NCI-H2029 treated with DMSO at 0.1 percent for 48 hours (cell line): Measurements from ENCODE around the gene RAB31.

Experiments
- DNase-seq: peaks from one replicate; lab custom pipeline; 2025; lab: John Stamatoyannopoulos, UW

The RAB31 gene

GRCh38 chr18:9865764-9866490 is 157.8 kb downstream of the RAB31 start:
- no peak for DNase-seq

- no peak for DNase-seq
Measured at GRCh38 chr18:9866627-9867026, 158.5 kb downstream of the RAB31 start.

GRCh38 chr18:9867071-9867594 is 159.0 kb downstream of the RAB31 start:
- no peak for DNase-seq

GRCh38 chr18:9868857-9869714 is 161.0 kb downstream of the RAB31 start:
- DNase-seq = no peak

GRCh38 chr18:9869715-9870430 is 161.8 kb downstream of the RAB31 start:
- no peak for DNase-seq

- no peak for DNase-seq
Measured at GRCh38 chr18:9870431-9871008, 162.4 kb downstream of the RAB31 start.

GRCh38 chr18:9871244-9871746 is 163.2 kb downstream of the RAB31 start:
- no peak for DNase-seq

- no peak for DNase-seq
Measured at GRCh38 chr18:9872823-9873222, 164.7 kb downstream of the RAB31 start.

GRCh38 chr18:9874728-9875127 is 166.6 kb downstream of the RAB31 start:
- no peak for DNase-seq

- DNase-seq = no peak
Measured at GRCh38 chr18:9876212-9876866, 168.2 kb downstream of the RAB31 start.

GRCh38 chr18:9876867-9877654 is 169.0 kb downstream of the RAB31 start:
- no peak for DNase-seq

- no peak for DNase-seq
Measured at GRCh38 chr18:9877655-9878014, 169.5 kb downstream of the RAB31 start.

GRCh38 chr18:9878095-9878494 is 170.0 kb downstream of the RAB31 start:
- DNase-seq = no peak

- DNase-seq = no peak
Measured at GRCh38 chr18:9878783-9879242, 170.7 kb downstream of the RAB31 start.

GRCh38 chr18:9884090-9884489 is 176.0 kb downstream of the RAB31 start:
- DNase-seq = no peak

- no peak for DNase-seq
Measured at GRCh38 chr18:9884532-9885140, 176.5 kb downstream of the RAB31 start.

GRCh38 chr18:9885170-9886004 is 177.3 kb downstream of the RAB31 start, which contains the start of gene TXNDC2:
TSS of gene TXNDC2 (plus strand) at chr18:9885973. CDS start at chr18:9886681, 708 bp downstream.
- DNase-seq = no peak

- no peak for DNase-seq
Measured at GRCh38 chr18:9886005-9886348, 177.9 kb downstream of the RAB31 start.

GRCh38 chr18:9887992-9888391 is 179.9 kb downstream of the RAB31 start:
- no peak for DNase-seq
